ENCODE results near the gene MYZAP. TPM values are rescaled to one million over a fixed set of nuclear protein-coding genes. Genes with fewer than 3 reads are reported as not detected.

The MYZAP gene
- total and polyA plus RNA-seq, 2 experiments from 2014 or later, result 1.0 to 1.5 TPM

DNA sequence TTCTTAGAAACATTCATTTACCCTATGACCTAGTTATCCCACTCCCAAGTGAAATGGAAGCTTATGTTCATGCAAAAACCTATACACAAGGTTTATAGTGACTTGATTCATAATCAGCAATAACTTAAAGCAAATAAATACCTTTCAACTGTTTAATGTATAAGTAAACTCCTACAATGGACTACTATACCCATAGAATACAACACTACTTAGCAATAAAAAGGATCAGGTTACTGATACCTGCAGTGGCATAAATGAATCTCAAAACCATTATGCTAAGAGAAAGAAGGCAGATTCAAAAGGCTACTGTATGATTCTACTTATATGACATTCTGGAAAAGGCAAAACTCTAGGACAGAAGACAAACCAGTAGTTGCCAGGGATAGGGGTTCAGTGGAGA lies 106.5 kb downstream of the MYZAP start:
- DNase-seq (ENCODE audit: low spot score) (no peak), ATAC-seq (no peak)
- peaks cover 6% of the 10 kb centered on the region; the same call in 1 of the 2 replicates for H3K9me2 ChIP-seq (ENCODE audit: insufficient read depth)
- H3F3A ChIP-seq (replicated peaks; ENCODE audit: low read depth), result no peaks in the 10 kb centered on the region
- H3K4me3 Mint-ChIP-seq, result no peak overlapping the region
- no peaks in the 10 kb centered on the region for H3K9me3 Mint-ChIP-seq
- TF ChIP-seq, protein P1, sequence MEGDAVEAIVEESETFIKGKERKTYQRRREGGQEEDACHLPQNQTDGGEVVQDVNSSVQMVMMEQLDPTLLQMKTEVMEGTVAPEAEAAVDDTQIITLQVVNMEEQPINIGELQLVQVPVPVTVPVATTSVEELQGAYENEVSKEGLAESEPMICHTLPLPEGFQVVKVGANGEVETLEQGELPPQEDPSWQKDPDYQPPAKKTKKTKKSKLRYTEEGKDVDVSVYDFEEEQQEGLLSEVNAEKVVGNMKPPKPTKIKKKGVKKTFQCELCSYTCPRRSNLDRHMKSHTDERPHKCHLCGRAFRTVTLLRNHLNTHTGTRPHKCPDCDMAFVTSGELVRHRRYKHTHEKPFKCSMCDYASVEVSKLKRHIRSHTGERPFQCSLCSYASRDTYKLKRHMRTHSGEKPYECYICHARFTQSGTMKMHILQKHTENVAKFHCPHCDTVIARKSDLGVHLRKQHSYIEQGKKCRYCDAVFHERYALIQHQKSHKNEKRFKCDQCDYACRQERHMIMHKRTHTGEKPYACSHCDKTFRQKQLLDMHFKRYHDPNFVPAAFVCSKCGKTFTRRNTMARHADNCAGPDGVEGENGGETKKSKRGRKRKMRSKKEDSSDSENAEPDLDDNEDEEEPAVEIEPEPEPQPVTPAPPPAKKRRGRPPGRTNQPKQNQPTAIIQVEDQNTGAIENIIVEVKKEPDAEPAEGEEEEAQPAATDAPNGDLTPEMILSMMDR (conservative IDR thresholded peaks at IDR 0.05; ENCODE audit: low read depth in 2 of 2), result no peak
- TF ChIP-seq POLR2AphosphoS5 (IDR thresholded peaks at IDR 0.05; ENCODE audit: low read depth), result no peak
- TF ChIP-seq, protein P2, sequence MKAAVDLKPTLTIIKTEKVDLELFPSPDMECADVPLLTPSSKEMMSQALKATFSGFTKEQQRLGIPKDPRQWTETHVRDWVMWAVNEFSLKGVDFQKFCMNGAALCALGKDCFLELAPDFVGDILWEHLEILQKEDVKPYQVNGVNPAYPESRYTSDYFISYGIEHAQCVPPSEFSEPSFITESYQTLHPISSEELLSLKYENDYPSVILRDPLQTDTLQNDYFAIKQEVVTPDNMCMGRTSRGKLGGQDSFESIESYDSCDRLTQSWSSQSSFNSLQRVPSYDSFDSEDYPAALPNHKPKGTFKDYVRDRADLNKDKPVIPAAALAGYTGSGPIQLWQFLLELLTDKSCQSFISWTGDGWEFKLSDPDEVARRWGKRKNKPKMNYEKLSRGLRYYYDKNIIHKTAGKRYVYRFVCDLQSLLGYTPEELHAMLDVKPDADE (IDR thresholded peaks at IDR 0.05), result no peak
- TF ChIP-seq ZNF114 (CRISPR knock-in tag; IDR thresholded peaks at IDR 0.05), result no peak
- TF ChIP-seq, protein P3, sequence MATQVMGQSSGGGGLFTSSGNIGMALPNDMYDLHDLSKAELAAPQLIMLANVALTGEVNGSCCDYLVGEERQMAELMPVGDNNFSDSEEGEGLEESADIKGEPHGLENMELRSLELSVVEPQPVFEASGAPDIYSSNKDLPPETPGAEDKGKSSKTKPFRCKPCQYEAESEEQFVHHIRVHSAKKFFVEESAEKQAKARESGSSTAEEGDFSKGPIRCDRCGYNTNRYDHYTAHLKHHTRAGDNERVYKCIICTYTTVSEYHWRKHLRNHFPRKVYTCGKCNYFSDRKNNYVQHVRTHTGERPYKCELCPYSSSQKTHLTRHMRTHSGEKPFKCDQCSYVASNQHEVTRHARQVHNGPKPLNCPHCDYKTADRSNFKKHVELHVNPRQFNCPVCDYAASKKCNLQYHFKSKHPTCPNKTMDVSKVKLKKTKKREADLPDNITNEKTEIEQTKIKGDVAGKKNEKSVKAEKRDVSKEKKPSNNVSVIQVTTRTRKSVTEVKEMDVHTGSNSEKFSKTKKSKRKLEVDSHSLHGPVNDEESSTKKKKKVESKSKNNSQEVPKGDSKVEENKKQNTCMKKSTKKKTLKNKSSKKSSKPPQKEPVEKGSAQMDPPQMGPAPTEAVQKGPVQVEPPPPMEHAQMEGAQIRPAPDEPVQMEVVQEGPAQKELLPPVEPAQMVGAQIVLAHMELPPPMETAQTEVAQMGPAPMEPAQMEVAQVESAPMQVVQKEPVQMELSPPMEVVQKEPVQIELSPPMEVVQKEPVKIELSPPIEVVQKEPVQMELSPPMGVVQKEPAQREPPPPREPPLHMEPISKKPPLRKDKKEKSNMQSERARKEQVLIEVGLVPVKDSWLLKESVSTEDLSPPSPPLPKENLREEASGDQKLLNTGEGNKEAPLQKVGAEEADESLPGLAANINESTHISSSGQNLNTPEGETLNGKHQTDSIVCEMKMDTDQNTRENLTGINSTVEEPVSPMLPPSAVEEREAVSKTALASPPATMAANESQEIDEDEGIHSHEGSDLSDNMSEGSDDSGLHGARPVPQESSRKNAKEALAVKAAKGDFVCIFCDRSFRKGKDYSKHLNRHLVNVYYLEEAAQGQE (IDR thresholded peaks at IDR 0.05; ENCODE audit: unreplicated experiment), result no peak
- no peak for TF ChIP-seq EZH2 (IDR thresholded peaks at IDR 0.05; ENCODE audit: low read depth, unreplicated experiment)
- TF ChIP-seq EZH2phosphoT487 (IDR thresholded peaks at IDR 0.05; ENCODE audit: unreplicated experiment), result no peak
- no peak for TF ChIP-seq NANOG (IDR thresholded peaks at IDR 0.05; ENCODE audit: borderline replicate concordance)
- TF ChIP-seq ZNF331 (CRISPR knock-in tag; IDR thresholded peaks at IDR 0.05; ENCODE audit: low read depth), result no peak
- TF ChIP-seq JUNB (IDR thresholded peaks at IDR 0.05; ENCODE audit: unreplicated experiment), result no peak
- H3K79me2 ChIP-seq (replicated peaks; ENCODE audit: insufficient read depth), result no peaks in the 10 kb centered on the region
- H3K27me3 Mint-ChIP-seq (ENCODE audit: insufficient read depth, low read depth, poor library complexity), result peaks cover 4% of the 10 kb centered on the region
- H4K20me1 ChIP-seq (replicated peaks; ENCODE audit: insufficient read depth), result no peaks in the 10 kb centered on the region
- H3K4me3 ChIP-seq, result no peak overlapping the region
- H3K4me1 ChIP-seq (ENCODE audit: insufficient read depth), result no peaks in the 10 kb centered on the region
- H3K27ac Mint-ChIP-seq, result no peak overlapping the region
- no peak overlapping the region for H3K4me2 ChIP-seq
- H3K36me3 ChIP-seq (ENCODE audit: insufficient read depth), result no peaks in the 10 kb centered on the region
- no peaks in the 10 kb centered on the region for H3K36me3 Mint-ChIP-seq (ENCODE audit: low read depth)
- no peak overlapping the region for H2AFZ ChIP-seq
- peaks cover 8% of the 10 kb centered on the region for H3K27me3 ChIP-seq (ENCODE audit: insufficient read depth)
- no peak overlapping the region for H3K27ac ChIP-seq (ENCODE audit: low read depth)
- H3K4me1 Mint-ChIP-seq, result no peaks in the 10 kb centered on the region

DNA sequence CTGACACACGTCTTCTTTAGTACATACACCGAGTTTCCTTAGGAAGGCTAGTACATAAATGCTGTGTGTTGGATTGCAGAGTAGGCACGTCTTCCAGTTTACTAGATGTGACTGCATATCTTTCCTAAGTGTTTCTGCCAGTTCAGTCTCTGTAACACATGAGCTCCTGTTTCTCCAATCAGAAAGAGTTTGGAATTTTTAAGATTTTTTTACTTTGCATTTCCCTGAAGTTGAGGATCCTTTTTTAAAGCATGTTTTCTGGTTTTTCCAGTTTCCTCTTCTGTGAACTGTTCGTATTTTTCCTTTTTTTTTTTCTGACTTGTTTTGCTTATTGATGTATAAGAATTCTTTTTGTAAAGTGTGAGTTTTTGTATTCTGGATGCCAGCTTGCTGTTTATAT lies 107.3 kb downstream of the MYZAP start:
- no peaks in the 10 kb centered on the region for H3K36me3 Mint-ChIP-seq (ENCODE audit: low read depth)
- no peak for DNase-seq (ENCODE audit: low spot score)
- Histone ChIP-seq H3F3A (replicated peaks; ENCODE audit: low read depth) (no peaks in the 10 kb centered on the region), H3K79me2 (replicated peaks; ENCODE audit: insufficient read depth) (no peaks in the 10 kb centered on the region), H2AFZ (no peak overlapping the region), H3K27me3 (ENCODE audit: insufficient read depth) (peaks cover 8% of the 10 kb centered on the region), H3K4me3 (no peak overlapping the region), H3K27ac (ENCODE audit: low read depth) (no peak overlapping the region), H4K20me1 (replicated peaks; ENCODE audit: insufficient read depth) (no peaks in the 10 kb centered on the region), H3K9me2 (ENCODE audit: insufficient read depth) (peaks cover 6% of the 10 kb centered on the region; the same call in 1 of the 2 replicates), H3K36me3 (ENCODE audit: insufficient read depth) (no peaks in the 10 kb centered on the region), H3K4me2 (no peak overlapping the region), H3K4me1 (ENCODE audit: insufficient read depth) (no peaks in the 10 kb centered on the region)
- H3K27me3 Mint-ChIP-seq (ENCODE audit: insufficient read depth, low read depth, poor library complexity), result peaks cover 6% of the 10 kb centered on the region
- no peaks in the 10 kb centered on the region for H3K9me3 Mint-ChIP-seq
- TF ChIP-seq EZH2 (IDR thresholded peaks at IDR 0.05; ENCODE audit: low read depth, unreplicated experiment) (no peak), ZNF114 (CRISPR knock-in tag; IDR thresholded peaks at IDR 0.05) (no peak), STAT1 (IDR thresholded peaks at IDR 0.05; ENCODE audit: unreplicated experiment) (no peak), ZNF331 (CRISPR knock-in tag; IDR thresholded peaks at IDR 0.05; ENCODE audit: low read depth) (no peak), JUNB (IDR thresholded peaks at IDR 0.05; ENCODE audit: unreplicated experiment) (no peak), EZH2phosphoT487 (IDR thresholded peaks at IDR 0.05; ENCODE audit: unreplicated experiment) (no peak)
- TF ChIP-seq, protein P3 (IDR thresholded peaks at IDR 0.05; ENCODE audit: unreplicated experiment), result no peak
- H3K4me3 Mint-ChIP-seq, result no peak overlapping the region
- H3K27ac Mint-ChIP-seq, result no peak overlapping the region
- no peak for ATAC-seq
- H3K4me1 Mint-ChIP-seq, result no peaks in the 10 kb centered on the region
